Measurements from ENCODE around the gene PPP1R18. TPM values are rescaled to one million over a fixed set of nuclear protein-coding genes. Genes with fewer than 3 reads are reported as not detected.
A peak's percentile ranks its signal among the peaks of the same experiment; 100 is the strongest.

Gene PPP1R18
- total RNA-seq, 1 experiment from 2014 or later = 66.9 TPM

GRCh38 chr6:30700340-30700739, 13.9 kb upstream of the PPP1R18 start:
- TF ChIP-seq CTCF (IDR thresholded peaks at IDR 0.05; ENCODE audit: unreplicated experiment) = no peak
- intact Hi-C loops (cut with micrococcal nuclease) = no loop called here
- Mint-ChIP-seq H3K27me3 (ENCODE audit: insufficient read depth, unreplicated experiment) (no peaks in the 10 kb centered on the region), H3K4me3 (ENCODE audit: unreplicated experiment) (no peak overlapping the region), H3K36me3 (ENCODE audit: insufficient read depth, unreplicated experiment) (peaks cover 22% of the 10 kb centered on the region), H3K27ac (ENCODE audit: low read depth, unreplicated experiment) (no peak overlapping the region), H3K9me3 (ENCODE audit: unreplicated experiment) (no peaks in the 10 kb centered on the region), H3K4me1 (ENCODE audit: insufficient read depth, unreplicated experiment) (peaks cover 6% of the 10 kb centered on the region)
- CTCF ChIA-PET = interaction anchor here (0.8 to 1.4 kb wide), 2 partner anchors 22 to 217 kb away, joined by 3 read pairs; no protein-coding TSS in a partner anchor
- DNase-seq (ENCODE audit: unreplicated experiment) = no peak
- no TSS peak for BruUV-seq (replicated peaks)
- POLR2A ChIA-PET = interaction anchor here (1.2 to 13.9 kb wide), 4 partner anchors 9 to 31 kb away, joined by 3 to 477 read pairs (median 7); partner anchors contain the start of genes MDC1, NRM and TUBB

DNA sequence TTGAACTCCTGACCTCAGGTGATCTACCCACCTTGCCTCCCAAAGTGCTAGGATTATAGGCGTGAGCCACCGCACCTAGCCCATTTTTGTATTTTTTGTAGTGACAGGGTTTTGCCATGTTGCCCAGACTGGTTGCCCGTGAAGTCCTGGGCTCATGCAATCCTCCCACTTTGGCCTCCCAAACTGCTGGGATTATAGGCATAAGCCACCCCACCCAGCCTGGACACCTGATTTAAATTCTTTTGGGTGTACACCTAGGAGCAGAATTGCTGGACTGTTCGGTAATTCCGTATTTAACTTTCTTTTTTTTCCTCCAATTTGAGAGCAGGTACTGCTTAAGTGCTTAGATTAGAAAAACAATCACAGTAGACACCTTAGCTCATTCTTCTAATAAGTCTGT, 10.0 kb upstream of the PPP1R18 start:
- Mint-ChIP-seq H3K27ac (ENCODE audit: low read depth, unreplicated experiment) (no peak overlapping the region), H3K36me3 (ENCODE audit: insufficient read depth, unreplicated experiment) (peaks cover 5% of the 10 kb centered on the region), H3K4me3 (ENCODE audit: unreplicated experiment) (no peak overlapping the region), H3K4me1 (ENCODE audit: insufficient read depth, unreplicated experiment) (peaks cover 12% of the 10 kb centered on the region), H3K27me3 (ENCODE audit: insufficient read depth, unreplicated experiment) (no peaks in the 10 kb centered on the region), H3K9me3 (ENCODE audit: unreplicated experiment) (no peaks in the 10 kb centered on the region)
- no peak for DNase-seq (ENCODE audit: unreplicated experiment)
- ChIA-PET CTCF (interaction anchor here (0.5 to 1.8 kb wide), 4 partner anchors 12 to 297 kb away, joined by 3 to 12 read pairs (median 6); no protein-coding TSS in a partner anchor), POLR2A (interaction anchor here (1.1 to 13.9 kb wide), 4 partner anchors 8 to 25 kb away, joined by 3 to 477 read pairs (median 18); partner anchors contain the start of genes MDC1 and TUBB)
- BruUV-seq (replicated peaks) = no TSS peak
- TF ChIP-seq CTCF (IDR thresholded peaks at IDR 0.05; ENCODE audit: unreplicated experiment) = no peak
- intact Hi-C loops (cut with micrococcal nuclease) = no loop called here

- POLR2A ChIA-PET = interaction anchor here (0.6 to 13.9 kb wide), 19 partner anchors 8 to 710 kb away, joined by 3 to 477 read pairs (median 7); partner anchors contain the start of genes ABCF1, DHX16, MDC1 and MRPS18B
These were observed 4.9 kb upstream of the PPP1R18 start for GRCh38 chr6:30691208-30691847.

More at GRCh38 chr6:30691208-30691847, 4.9 kb upstream of the PPP1R18 start:
- BruUV-seq (replicated peaks) = no TSS peak
- DNase-seq (ENCODE audit: unreplicated experiment) = no peak
- TF ChIP-seq CTCF (IDR thresholded peaks at IDR 0.05; ENCODE audit: unreplicated experiment) = no peak
- CTCF ChIA-PET = interaction anchor here (0.6 to 5.5 kb wide), 6 partner anchors 12 to 150 kb away, joined by 3 to 62 read pairs (median 7); no protein-coding TSS in a partner anchor
- H3K4me1 Mint-ChIP-seq (ENCODE audit: insufficient read depth, unreplicated experiment) = peaks cover 39% of the 10 kb centered on the region
- intact Hi-C loops (cut with micrococcal nuclease) = no loop called here
- H3K27me3 Mint-ChIP-seq (ENCODE audit: insufficient read depth, unreplicated experiment) = no peaks in the 10 kb centered on the region
- H3K27ac Mint-ChIP-seq (ENCODE audit: low read depth, unreplicated experiment) = peak overlapping the region; percentile 90
- H3K36me3 Mint-ChIP-seq (ENCODE audit: insufficient read depth, unreplicated experiment) = no peaks in the 10 kb centered on the region
- peak overlapping the region; percentile 94 for H3K4me3 Mint-ChIP-seq (ENCODE audit: unreplicated experiment)
- H3K9me3 Mint-ChIP-seq (ENCODE audit: unreplicated experiment) = no peaks in the 10 kb centered on the region

Data from MCF 10A (cell line).